GM23248 (cell line): ENCODE results near the gene KASH5.

Experiments
- EZH2 ChIP-seq: fragments of 200-600 bp; sonication (generic); IDR thresholded peaks from 2 replicates; pipeline ENCODE4 v1.6.1; 2018; ENCODE audit warnings: antibody characterized with exemption, mild to moderate bottlenecking; ENCODE audit not compliant: insufficient read depth, poor library complexity, severe bottlenecking
- EZH2phosphoT487 ChIP-seq: fragments of 200-600 bp; sonication (generic); IDR thresholded peaks from 2 replicates; pipeline ENCODE4 v1.6.1; 2018; ENCODE audit warnings: antibody characterized with exemption, moderate library complexity, mild to moderate bottlenecking, low read depth; ENCODE audit not compliant: insufficient read depth

DNA sequence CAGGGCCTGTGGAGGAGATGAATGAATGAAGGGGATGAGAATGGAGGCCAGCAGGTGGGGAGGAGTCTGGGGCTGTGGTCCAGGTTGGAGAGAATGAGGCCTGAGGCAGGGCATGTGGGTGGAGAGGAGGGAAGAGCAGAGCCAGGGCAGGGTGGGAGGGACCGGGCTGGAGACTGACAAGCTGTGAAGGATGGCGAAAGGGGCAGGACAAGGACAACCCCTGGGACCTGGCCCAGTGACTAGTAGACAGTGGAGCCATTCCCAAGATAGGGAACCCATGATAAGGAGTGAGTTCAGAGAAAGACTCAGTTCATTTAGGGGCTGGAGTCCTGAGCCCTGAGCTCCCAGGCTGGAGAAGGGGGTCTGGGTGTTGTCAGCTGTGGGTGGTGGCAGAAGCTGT, 32.2 kb downstream of the KASH5 start:
- TF ChIP-seq EZH2phosphoT487 (no peak), EZH2 (no peak)
